Measurements from ENCODE around the gene DUSP14. TPM values are rescaled to one million over a fixed set of nuclear protein-coding genes. Genes with fewer than 3 reads are reported as not detected.

DUSP14 gene
- total and polyA plus RNA-seq, 7 donors, result 9.3 to 32.1 (median 11.6) TPM

DNA sequence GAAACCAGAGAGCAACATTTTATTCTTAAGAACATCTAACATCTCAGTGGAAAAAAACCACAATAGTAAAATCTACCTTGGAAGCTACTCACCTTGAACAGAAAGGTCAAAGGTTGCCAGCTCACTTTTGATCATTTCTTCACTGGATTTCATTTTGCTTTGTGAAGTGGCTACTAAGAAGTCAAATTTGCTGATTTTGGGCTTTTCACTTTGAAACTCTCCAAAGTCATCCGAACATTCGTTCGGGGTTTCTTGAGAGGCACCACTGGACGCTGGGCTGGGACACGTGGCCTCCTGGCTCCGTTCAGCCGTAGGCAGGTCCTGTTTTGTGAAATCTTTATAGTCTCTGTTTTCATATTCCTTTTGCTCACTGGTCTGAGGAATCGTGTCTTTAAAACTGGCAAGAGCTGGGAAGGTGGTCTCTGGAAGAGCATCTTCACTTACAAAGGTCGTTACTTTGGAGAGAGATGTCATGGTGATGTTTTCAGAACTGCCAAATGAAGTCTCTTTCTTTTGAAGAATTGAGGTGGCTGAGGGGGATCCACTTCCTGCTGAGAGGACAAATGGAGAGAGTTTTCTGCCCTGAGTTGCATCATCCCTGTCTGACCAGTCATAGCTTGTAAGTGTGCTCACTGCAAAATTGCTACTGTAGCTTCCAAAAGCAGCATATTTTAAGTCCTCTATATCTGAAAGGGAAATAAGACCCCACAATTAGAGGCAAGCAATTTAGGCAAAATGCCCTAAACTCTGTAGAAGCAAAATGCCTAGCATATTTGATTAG lies 52.4 kb downstream of the DUSP14 start:
- Histone ChIP-seq H3K4me1 (peaks cover 4% of the 10 kb centered on the region), H3K27ac (no peak overlapping the region), H3K27me3 (ENCODE audit: insufficient read depth in 3 of 3, low read length in 2 of 3) (no peaks in the 10 kb centered on the region), H3K36me3 (ENCODE audit: insufficient read depth in 1 of 2, low read depth in 1 of 2) (peaks cover 9 to 66% of the 10 kb centered on the region in 2 donors), H3K4me3 (no peak overlapping the region), H3K9me3 (no peaks in the 10 kb centered on the region)
- intact Hi-C loops (cut with DNase I), result no loop called here
- DNase-seq (no peak), ATAC-seq (no peak)
- TF ChIP-seq, protein P1, sequence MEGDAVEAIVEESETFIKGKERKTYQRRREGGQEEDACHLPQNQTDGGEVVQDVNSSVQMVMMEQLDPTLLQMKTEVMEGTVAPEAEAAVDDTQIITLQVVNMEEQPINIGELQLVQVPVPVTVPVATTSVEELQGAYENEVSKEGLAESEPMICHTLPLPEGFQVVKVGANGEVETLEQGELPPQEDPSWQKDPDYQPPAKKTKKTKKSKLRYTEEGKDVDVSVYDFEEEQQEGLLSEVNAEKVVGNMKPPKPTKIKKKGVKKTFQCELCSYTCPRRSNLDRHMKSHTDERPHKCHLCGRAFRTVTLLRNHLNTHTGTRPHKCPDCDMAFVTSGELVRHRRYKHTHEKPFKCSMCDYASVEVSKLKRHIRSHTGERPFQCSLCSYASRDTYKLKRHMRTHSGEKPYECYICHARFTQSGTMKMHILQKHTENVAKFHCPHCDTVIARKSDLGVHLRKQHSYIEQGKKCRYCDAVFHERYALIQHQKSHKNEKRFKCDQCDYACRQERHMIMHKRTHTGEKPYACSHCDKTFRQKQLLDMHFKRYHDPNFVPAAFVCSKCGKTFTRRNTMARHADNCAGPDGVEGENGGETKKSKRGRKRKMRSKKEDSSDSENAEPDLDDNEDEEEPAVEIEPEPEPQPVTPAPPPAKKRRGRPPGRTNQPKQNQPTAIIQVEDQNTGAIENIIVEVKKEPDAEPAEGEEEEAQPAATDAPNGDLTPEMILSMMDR (IDR thresholded peaks at IDR 0.05), result no peak
- 81 to 90% (median 85%) methylated on average over 9 of the region's 9 CpGs for WGBS, 3 donors

- Histone ChIP-seq H3K27me3 (ENCODE audit: insufficient read depth in 3 of 3, low read length in 2 of 3) (no peaks in the 10 kb centered on the region), H3K4me1 (peaks cover 16% of the 10 kb centered on the region), H3K36me3 (ENCODE audit: insufficient read depth in 1 of 2, low read depth in 1 of 2) (peaks cover 7 to 50% of the 10 kb centered on the region in 2 donors), H3K4me3 (no peak overlapping the region), H3K27ac (no peak overlapping the region), H3K9me3 (no peaks in the 10 kb centered on the region)
- TF ChIP-seq, protein P1 (IDR thresholded peaks at IDR 0.05), result no peak
- intact Hi-C loops (cut with DNase I), result no loop called here
- DNase-seq (no peak), ATAC-seq (no peak)
- 75 to 83% (median 82%) methylated on average over 2 of the region's 2 CpGs for WGBS, 3 donors
Measured at GRCh38 chr17:37543637-37544052, 54.0 kb downstream of the DUSP14 start.

DNA sequence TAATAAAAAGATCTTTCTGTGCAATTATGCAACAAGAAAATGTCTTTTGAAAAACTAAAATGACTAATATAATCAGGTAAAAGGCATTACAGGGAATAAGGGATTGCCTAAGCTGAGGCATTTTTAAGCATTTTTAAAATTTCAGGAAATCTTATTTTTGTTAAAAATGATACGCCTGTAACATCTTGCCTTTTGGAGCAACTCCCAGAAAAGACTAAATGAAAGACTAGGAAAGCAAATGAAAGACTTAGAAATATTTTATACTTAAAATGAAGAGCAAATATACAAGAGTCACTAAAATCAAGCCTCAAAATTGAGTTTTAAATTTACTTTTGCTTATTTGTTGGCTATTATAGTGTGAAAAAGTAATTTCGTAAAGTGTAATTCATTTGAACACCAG lies 55.8 kb downstream of the DUSP14 start:
- intact Hi-C loops (cut with DNase I), result no loop called here
- Histone ChIP-seq H3K4me1 (peaks cover 16% of the 10 kb centered on the region), H3K27me3 (ENCODE audit: insufficient read depth in 3 of 3, low read length in 2 of 3) (no peaks in the 10 kb centered on the region), H3K9me3 (no peaks in the 10 kb centered on the region), H3K36me3 (ENCODE audit: insufficient read depth in 1 of 2, low read depth in 1 of 2) (peaks cover 0 to 41% of the 10 kb centered on the region in 2 donors), H3K27ac (no peak overlapping the region), H3K4me3 (no peak overlapping the region)
- ATAC-seq (no peak), DNase-seq (no peak)
- WGBS, 3 donors, result 92 to 94% (median 93%) methylated on average over 2 of the region's 2 CpGs
- TF ChIP-seq, protein P1 (IDR thresholded peaks at IDR 0.05), result no peak

DNA sequence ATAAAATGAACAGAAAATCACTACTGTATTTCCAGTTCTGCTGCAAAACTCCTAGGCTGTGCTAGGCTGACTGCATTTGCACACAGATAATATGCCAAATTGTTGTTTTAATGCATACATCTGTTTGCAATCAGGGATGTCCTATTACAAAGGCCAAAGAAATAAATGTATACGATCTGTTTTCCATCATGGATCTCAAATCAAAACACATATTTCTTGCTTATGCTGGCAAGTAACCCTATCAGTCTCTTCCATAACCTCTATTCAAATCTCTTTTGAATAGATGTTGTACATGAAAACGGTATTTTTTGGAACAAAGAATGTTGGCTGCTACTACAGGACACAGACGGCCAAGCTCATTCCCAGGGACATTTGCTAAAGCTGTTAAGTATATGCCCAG lies 56.6 kb downstream of the DUSP14 start:
- 43 to 57% (median 52%) methylated on average over 3 of the region's 3 CpGs for WGBS, 3 donors
- TF ChIP-seq, protein P1 (IDR thresholded peaks at IDR 0.05), result no peak
- peaks cover 2 to 33% of the 10 kb centered on the region in 2 donors for H3K36me3 ChIP-seq (ENCODE audit: insufficient read depth in 1 of 2, low read depth in 1 of 2)
- no peak for DNase-seq
- H3K4me1 ChIP-seq, result peaks cover 22% of the 10 kb centered on the region
- ATAC-seq, result no peak
- H3K27me3 ChIP-seq (ENCODE audit: insufficient read depth in 3 of 3, low read length in 2 of 3), result no peaks in the 10 kb centered on the region
- H3K4me3 ChIP-seq, result no peak overlapping the region
- intact Hi-C loops (cut with DNase I), result no loop called here
- H3K9me3 ChIP-seq, result no peaks in the 10 kb centered on the region
- H3K27ac ChIP-seq, result no peak overlapping the region

All from psoas muscle (tissue), 8 donors.